Neural cell (in vitro differentiated cells): ENCODE results near the gene IL21R. TPM values are rescaled to one million over a fixed set of nuclear protein-coding genes. Genes with fewer than 3 reads are reported as not detected.

Source experiments
- H2AFZ ChIP-seq: fragments of 200-600, 300-800 bp; sonication (generic), shearing (Covaris generic); 2 replicates; pipeline ENCODE4 v1.6.0; 2014; ENCODE audit warnings: low read depth, mild to moderate bottlenecking, antibody characterized with exemption, low read length, moderate library complexity
- H3F3A ChIP-seq: fragments of 200-600 bp; shearing (Covaris generic); 2 replicates; pipeline ENCODE4 v1.6.1; 2016; ENCODE audit warnings: mild to moderate bottlenecking, moderate library complexity, mixed read lengths, antibody characterized with exemption, low read length; ENCODE audit not compliant: insufficient read depth, poor library complexity, severe bottlenecking
- H3K27ac ChIP-seq: fragments of 200-600, 300-800 bp; sonication (generic), shearing (Covaris generic); 2 replicates; pipeline ENCODE4 v1.5.1; 2014; ENCODE audit warnings: mild to moderate bottlenecking, low read length, moderate library complexity
- H3K27me3 ChIP-seq: fragments of 300-800, 200-600 bp; sonication (generic), shearing (Covaris generic); 2 replicates; pipeline ENCODE4 v1.6.0; 2014; ENCODE audit warnings: mild to moderate bottlenecking, low read depth, low read length, moderate library complexity; ENCODE audit not compliant: insufficient read depth
- H3K36me3 ChIP-seq: fragments of 300-800, 200-600 bp; sonication (generic), shearing (Covaris generic); 2 replicates; pipeline ENCODE4 v1.5.1; 2014; ENCODE audit warnings: mild to moderate bottlenecking, antibody characterized with exemption, low read length, moderate library complexity; ENCODE audit not compliant: insufficient read depth
- H3K4me2 ChIP-seq: fragments of 300-800, 200-600 bp; sonication (generic), shearing (Covaris generic); 2 replicates; pipeline ENCODE4 v1.6.0; 2014; ENCODE audit warnings: mild to moderate bottlenecking, low read length
- H3K4me3 ChIP-seq: fragments of 300-800, 200-600 bp; sonication (generic), shearing (Covaris generic); 2 replicates; pipeline ENCODE4 v1.5.1; 2014; ENCODE audit warnings: mild to moderate bottlenecking, low read length, moderate library complexity
- H3K79me2 ChIP-seq: fragments of 200-600 bp; shearing (Covaris generic); replicated peaks from 2 replicates; pipeline ENCODE4 v1.6.0; 2014; ENCODE audit warnings: mild to moderate bottlenecking, low read length, moderate library complexity; ENCODE audit not compliant: insufficient read depth
- H3K9ac ChIP-seq: fragments of 300-800, 200-600 bp; sonication (generic), shearing (Covaris generic); 2 replicates; pipeline ENCODE4 v1.6.1; 2016; ENCODE audit warnings: mild to moderate bottlenecking, low read length, mixed read lengths
- H3K9me2 ChIP-seq: fragments of 200-600 bp; shearing (Covaris generic); 2 replicates; pipeline ENCODE4 v1.6.1; 2016; ENCODE audit warnings: mild to moderate bottlenecking, low read length, mixed read lengths; ENCODE audit not compliant: insufficient read depth
- H3K9me3 ChIP-seq: fragments of 200-600, 300-800 bp; sonication (generic), shearing (Covaris generic); 2 replicates; pipeline ENCODE4 v1.6.1; 2016; ENCODE audit warnings: mild to moderate bottlenecking, mixed run types, low read length, moderate library complexity, mixed read lengths
- H4K20me1 ChIP-seq: fragments of 200-600 bp; shearing (Covaris generic); 2 replicates; pipeline ENCODE4 v1.6.1; 2016; ENCODE audit warnings: mild to moderate bottlenecking, mixed run types; ENCODE audit not compliant: insufficient read depth
- EP300 ChIP-seq: fragments of 450-650 bp; conservative IDR thresholded peaks from 2 replicates; pipeline ENCODE4 v1.6.1; 2014; ENCODE audit warnings: antibody characterized with exemption, mild to moderate bottlenecking, moderate library complexity; ENCODE audit not compliant: poor library complexity, severe bottlenecking
- MXI1 ChIP-seq: fragments of 450-650 bp; conservative IDR thresholded peaks from 2 replicates; pipeline ENCODE4 v1.6.1; 2014; ENCODE audit warnings: antibody characterized with exemption, mild to moderate bottlenecking; ENCODE audit not compliant: poor library complexity, severe bottlenecking
- POLR2AphosphoS5 ChIP-seq: IDR thresholded peaks from 2 replicates; pipeline ENCODE4 v1.6.1; 2012
- RAD21 ChIP-seq: fragments of 450-650 bp; conservative IDR thresholded peaks from 2 replicates; pipeline ENCODE4 v1.6.1; 2014; ENCODE audit warnings: antibody characterized with exemption, mild to moderate bottlenecking, moderate library complexity
- SMC3 ChIP-seq: fragments of 450-650 bp; conservative IDR thresholded peaks from 2 replicates; pipeline ENCODE4 v1.6.1; 2014; ENCODE audit warnings: antibody characterized with exemption, mild to moderate bottlenecking, moderate library complexity; ENCODE audit not compliant: poor library complexity
- TAF1 ChIP-seq: IDR thresholded peaks from 2 replicates; pipeline ENCODE4 v1.6.1; 2012; ENCODE audit warnings: low read depth
- polyA plus RNA-seq: library from polyadenylated mRNA; depleted of rRNA; stranded (reverse); fragments of >200 nt; gene quantifications from 2 replicates; pipeline ENCODE4 v1.2.3, GENCODE V29; 2014
- TF ChIP-seq, protein P1 (sequence below): fragments of 450-650 bp; IDR thresholded peaks from 2 replicates; pipeline ENCODE4 v1.5.1; 2014; ENCODE audit warnings: antibody characterized with exemption, mild to moderate bottlenecking, moderate library complexity; ENCODE audit not compliant: poor library complexity, severe bottlenecking
- TF ChIP-seq, protein P2 (sequence below): IDR thresholded peaks from 2 replicates; pipeline ENCODE4 v1.6.1; 2012; ENCODE audit warnings: borderline replicate concordance

IL21R gene
- polyA plus RNA-seq, 1 donor from 2014 or later = not detected

DNA sequence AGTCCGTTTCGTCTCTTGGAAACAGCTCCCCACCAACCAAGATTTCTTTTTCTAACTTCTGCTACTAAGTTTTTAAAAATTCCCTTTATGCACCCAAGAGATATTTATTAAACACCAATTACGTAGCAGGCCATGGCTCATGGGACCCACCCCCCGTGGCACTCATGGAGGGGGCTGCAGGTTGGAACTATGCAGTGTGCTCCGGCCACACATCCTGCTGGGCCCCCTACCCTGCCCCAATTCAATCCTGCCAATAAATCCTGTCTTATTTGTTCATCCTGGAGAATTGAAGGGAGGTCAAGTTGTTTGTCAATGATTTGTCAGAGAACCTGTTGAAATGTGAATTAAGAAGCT is 48.2 kb downstream of the IL21R start:
- no peak overlapping the region for H3K9ac ChIP-seq
- H3K27me3 ChIP-seq = no peaks in the 10 kb centered on the region
- H4K20me1 ChIP-seq = no peaks in the 10 kb centered on the region
- no peak overlapping the region for H3K4me3 ChIP-seq
- TF ChIP-seq SMC3 = no peak
- no peak for TF ChIP-seq EP300
- no peak for TF ChIP-seq MXI1
- TF ChIP-seq, protein P1, sequence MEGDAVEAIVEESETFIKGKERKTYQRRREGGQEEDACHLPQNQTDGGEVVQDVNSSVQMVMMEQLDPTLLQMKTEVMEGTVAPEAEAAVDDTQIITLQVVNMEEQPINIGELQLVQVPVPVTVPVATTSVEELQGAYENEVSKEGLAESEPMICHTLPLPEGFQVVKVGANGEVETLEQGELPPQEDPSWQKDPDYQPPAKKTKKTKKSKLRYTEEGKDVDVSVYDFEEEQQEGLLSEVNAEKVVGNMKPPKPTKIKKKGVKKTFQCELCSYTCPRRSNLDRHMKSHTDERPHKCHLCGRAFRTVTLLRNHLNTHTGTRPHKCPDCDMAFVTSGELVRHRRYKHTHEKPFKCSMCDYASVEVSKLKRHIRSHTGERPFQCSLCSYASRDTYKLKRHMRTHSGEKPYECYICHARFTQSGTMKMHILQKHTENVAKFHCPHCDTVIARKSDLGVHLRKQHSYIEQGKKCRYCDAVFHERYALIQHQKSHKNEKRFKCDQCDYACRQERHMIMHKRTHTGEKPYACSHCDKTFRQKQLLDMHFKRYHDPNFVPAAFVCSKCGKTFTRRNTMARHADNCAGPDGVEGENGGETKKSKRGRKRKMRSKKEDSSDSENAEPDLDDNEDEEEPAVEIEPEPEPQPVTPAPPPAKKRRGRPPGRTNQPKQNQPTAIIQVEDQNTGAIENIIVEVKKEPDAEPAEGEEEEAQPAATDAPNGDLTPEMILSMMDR = no peak
- TF ChIP-seq POLR2AphosphoS5 = no peak
- TF ChIP-seq RAD21 = no peak
- TF ChIP-seq, protein P2, sequence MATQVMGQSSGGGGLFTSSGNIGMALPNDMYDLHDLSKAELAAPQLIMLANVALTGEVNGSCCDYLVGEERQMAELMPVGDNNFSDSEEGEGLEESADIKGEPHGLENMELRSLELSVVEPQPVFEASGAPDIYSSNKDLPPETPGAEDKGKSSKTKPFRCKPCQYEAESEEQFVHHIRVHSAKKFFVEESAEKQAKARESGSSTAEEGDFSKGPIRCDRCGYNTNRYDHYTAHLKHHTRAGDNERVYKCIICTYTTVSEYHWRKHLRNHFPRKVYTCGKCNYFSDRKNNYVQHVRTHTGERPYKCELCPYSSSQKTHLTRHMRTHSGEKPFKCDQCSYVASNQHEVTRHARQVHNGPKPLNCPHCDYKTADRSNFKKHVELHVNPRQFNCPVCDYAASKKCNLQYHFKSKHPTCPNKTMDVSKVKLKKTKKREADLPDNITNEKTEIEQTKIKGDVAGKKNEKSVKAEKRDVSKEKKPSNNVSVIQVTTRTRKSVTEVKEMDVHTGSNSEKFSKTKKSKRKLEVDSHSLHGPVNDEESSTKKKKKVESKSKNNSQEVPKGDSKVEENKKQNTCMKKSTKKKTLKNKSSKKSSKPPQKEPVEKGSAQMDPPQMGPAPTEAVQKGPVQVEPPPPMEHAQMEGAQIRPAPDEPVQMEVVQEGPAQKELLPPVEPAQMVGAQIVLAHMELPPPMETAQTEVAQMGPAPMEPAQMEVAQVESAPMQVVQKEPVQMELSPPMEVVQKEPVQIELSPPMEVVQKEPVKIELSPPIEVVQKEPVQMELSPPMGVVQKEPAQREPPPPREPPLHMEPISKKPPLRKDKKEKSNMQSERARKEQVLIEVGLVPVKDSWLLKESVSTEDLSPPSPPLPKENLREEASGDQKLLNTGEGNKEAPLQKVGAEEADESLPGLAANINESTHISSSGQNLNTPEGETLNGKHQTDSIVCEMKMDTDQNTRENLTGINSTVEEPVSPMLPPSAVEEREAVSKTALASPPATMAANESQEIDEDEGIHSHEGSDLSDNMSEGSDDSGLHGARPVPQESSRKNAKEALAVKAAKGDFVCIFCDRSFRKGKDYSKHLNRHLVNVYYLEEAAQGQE = no peak
- no peak for TF ChIP-seq TAF1
- no peaks in the 10 kb centered on the region for H3K79me2 ChIP-seq
- H3K36me3 ChIP-seq = no peaks in the 10 kb centered on the region
- H2AFZ ChIP-seq = no peak overlapping the region
- H3K27ac ChIP-seq = no peak overlapping the region
- no peaks in the 10 kb centered on the region for H3F3A ChIP-seq
- H3K9me2 ChIP-seq = no peaks in the 10 kb centered on the region
- H3K4me2 ChIP-seq = no peak overlapping the region
- H3K9me3 ChIP-seq = no peaks in the 10 kb centered on the region

DNA sequence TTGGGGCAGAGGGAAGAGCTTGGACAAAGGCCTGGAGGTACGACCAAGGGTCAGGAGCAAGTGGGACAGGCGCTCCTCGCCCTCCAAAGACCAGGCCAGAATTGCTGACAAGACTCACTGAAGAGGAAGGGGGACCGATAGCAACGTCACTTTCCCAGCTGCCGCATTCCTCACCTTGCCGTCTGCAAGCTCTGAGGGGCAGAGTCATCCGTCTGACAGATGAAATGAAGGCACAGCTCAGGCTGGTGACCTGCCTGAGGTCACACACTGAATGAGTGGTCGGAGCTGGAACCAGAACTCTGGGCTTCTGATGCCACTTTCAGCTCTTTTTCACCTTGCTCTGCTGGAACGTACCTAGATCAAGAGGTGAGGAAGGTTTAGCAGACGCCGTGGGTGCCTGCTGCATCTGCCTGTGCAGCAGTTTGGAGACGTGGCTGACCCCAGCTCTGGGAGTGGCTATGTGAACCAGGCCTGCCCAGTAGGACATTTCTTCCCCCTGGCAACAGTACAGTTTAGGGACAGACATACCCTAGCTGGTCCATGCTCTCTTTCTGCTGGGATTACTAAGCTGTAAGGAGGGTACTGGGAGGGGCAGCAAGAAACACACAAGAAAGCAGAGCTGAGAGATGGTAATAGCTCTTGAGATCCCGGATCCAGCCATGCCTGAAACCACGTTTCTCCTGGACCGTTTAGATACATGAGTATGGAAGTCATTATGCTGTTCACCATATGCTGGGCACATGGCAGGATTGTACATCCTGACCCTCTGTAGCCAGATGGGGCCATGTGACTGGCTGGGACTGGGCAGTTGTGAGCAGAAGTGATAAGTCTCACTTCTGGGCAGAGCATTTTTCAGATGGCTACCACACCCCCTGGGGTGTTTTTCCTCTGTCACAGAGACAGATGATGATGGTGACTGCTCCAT is 50.9 kb downstream of the IL21R start:
- Histone ChIP-seq H2AFZ (no peak overlapping the region), H3F3A (no peaks in the 10 kb centered on the region), H3K36me3 (no peaks in the 10 kb centered on the region), H3K27me3 (no peaks in the 10 kb centered on the region), H3K9ac (no peak overlapping the region), H3K9me3 (no peaks in the 10 kb centered on the region), H3K4me3 (no peak overlapping the region), H4K20me1 (no peaks in the 10 kb centered on the region), H3K4me2 (no peak overlapping the region), H3K27ac (no peak overlapping the region), H3K9me2 (no peaks in the 10 kb centered on the region), H3K79me2 (no peaks in the 10 kb centered on the region)
- no peak for TF ChIP-seq EP300
- TF ChIP-seq, protein P2 = no peak
- no peak for TF ChIP-seq RAD21
- TF ChIP-seq POLR2AphosphoS5 = no peak
- no peak for TF ChIP-seq MXI1
- TF ChIP-seq, protein P1 = no peak
- TF ChIP-seq SMC3 = no peak
